OCI-LY1 (cell line): Measurements from ENCODE around the gene OR13C4.

ENCODE experiments used
- CTCF ChIP-seq: fragments of 200-600 bp; sonication (generic), shearing (Covaris generic); IDR thresholded peaks from 2 replicates; pipeline ENCODE4 v1.5.1; 2017; ENCODE audit warnings: mild to moderate bottlenecking, antibody characterized with exemption, low read length, moderate library complexity, mixed read lengths
- EZH2 ChIP-seq: fragments of 200-600 bp; sonication (generic), shearing (Covaris generic); IDR thresholded peaks from 2 replicates; pipeline ENCODE4 v1.8.0; 2017; ENCODE audit warnings: borderline replicate concordance, mixed run types, mild to moderate bottlenecking, antibody characterized with exemption, low read length, moderate library complexity, mixed read lengths

GRCh38 chr9:104506565-104506964 is 20.4 kb downstream of the OR13C4 start:
- no peak for TF ChIP-seq CTCF
- no peak for TF ChIP-seq EZH2
